Hepatic stellate cell (primary cell): ENCODE measurements around the gene CAMK2A.

Experiments
- DNase-seq: peaks from one replicate; pipeline ENCODE4 v3.0.0; 2011; ENCODE audit warnings: low spot score

Gene CAMK2A

DNA sequence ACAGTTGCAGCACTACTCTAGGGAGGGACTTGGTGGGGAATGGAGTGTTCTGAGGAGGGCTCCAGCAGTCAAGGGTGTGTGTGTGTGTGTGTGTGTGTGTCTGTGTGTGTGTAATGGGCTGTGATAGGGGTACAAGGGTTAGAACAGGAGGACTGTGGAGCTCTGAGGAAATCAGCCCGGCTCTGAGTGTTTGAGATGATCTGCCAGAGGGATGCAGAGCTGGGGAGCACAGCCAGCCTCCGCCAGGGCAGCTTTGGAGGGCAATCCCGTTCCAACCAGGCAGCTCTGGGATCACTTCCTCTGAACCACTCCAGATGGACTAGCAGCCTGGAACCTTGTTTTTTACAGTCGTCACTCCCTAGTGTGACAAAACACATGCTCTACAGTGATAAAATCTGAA is 102.7 kb downstream of the CAMK2A start:
- DNase-seq = no peak

DNA sequence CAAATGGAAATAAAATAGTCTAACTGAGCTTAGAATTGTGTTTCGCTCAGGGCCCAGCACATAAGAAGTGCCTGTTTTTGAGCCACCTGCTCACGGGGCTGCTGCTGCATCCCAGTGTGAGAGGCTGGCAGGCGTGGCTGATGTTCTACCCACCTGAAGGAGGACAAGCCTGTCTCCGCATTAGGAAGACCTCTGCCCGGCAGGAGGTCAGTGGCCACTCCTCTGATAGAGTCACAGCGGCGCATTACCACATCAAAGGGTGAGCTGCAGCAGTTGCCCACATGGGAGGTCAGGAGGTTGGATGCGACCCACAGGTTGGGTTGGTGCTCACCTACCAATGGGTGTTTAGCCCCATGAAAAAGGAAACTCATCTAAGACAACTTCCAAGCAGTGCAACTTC is 103.4 kb downstream of the CAMK2A start:
- no peak for DNase-seq

DNA sequence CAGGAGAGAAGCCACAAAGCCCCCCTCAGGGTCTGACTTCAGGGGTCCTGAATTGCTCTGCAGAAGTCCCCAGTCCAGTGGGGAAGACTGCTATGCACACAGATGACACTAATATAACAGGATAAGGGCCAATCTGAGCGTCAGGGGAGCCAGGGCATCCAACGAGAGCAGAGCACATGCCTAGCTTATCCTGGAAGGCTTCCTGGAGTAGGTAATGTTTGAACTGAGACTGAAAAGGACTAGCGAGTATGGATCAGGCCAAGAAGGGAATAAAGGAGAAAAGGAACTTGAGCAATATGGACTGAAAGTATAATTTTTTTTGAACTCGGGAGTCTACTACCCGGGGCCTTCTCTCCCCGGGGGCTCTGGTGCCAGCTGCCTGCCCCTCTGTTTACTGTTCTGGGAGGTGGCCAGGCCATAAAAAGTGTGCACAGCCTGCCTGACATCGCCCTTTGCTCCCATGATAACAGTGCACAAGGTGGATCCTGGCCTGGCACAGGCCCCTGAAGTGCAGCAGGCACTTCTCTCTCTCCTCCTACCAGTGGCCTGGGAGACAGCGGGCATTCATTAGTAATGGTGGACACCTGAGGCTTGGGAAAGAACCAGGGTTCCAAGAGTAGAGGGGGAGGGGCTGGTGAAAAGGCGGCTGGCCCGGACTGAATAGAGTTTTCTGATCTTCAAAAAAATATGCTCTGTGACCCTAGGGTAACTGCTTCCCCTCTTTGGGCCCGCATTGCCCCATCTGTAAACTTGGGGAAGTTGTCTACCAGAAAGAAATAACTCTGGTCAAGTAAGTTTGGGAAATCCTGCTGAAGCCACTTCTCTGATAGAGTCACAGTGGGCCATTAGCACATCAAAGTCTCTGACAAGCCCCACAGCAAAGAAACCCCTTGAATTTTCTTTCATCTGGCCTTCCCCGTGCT is 104.3 kb downstream of the CAMK2A start:
- DNase-seq = no peak

DNA sequence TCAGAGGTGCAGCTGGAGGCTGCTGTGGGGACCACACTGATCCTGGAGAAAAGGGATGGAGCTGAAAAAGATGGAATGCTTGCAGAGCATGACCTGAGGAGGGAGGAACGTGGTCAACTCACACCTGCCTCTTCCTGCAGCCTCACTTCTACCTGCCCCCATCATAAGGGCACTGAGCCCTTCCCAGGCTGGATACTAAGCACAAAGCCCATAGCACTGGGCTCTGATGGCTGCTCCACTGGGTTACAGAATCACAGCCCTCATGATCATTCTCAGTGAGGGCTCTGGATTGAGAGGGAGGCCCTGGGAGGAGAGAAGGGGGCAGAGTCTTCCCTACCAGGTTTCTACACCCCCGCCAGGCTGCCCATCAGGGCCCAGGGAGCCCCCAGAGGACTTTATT is 105.6 kb downstream of the CAMK2A start:
- DNase-seq = no peak

DNA sequence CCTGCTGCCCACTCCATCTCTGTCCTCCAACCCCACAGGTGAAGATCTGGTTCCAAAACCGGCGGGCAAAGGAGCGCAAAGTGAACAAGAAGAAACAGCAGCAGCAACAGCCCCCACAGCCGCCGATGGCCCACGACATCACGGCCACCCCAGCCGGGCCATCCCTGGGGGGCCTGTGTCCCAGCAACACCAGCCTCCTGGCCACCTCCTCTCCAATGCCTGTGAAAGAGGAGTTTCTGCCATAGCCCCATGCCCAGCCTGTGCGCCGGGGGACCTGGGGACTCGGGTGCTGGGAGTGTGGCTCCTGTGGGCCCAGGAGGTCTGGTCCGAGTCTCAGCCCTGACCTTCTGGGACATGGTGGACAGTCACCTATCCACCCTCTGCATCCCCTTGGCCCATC is 106.1 kb downstream of the CAMK2A start:
- no peak for DNase-seq

DNA sequence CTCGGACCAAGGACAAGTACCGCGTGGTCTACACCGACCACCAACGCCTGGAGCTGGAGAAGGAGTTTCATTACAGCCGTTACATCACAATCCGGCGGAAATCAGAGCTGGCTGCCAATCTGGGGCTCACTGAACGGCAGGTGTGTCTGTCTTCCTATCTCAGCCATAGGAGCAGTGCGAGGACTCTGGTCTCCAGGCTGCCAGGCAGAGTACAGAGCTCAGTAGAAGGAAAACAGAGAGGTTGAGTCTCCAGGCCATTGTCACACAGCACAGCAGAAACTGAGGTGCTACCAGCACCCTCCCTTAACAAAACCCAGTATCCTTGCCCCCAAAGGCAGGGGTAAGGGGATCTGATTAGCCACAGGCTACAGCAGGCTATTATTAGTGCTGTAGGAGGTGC is 106.8 kb downstream of the CAMK2A start:
- DNase-seq = no peak

DNA sequence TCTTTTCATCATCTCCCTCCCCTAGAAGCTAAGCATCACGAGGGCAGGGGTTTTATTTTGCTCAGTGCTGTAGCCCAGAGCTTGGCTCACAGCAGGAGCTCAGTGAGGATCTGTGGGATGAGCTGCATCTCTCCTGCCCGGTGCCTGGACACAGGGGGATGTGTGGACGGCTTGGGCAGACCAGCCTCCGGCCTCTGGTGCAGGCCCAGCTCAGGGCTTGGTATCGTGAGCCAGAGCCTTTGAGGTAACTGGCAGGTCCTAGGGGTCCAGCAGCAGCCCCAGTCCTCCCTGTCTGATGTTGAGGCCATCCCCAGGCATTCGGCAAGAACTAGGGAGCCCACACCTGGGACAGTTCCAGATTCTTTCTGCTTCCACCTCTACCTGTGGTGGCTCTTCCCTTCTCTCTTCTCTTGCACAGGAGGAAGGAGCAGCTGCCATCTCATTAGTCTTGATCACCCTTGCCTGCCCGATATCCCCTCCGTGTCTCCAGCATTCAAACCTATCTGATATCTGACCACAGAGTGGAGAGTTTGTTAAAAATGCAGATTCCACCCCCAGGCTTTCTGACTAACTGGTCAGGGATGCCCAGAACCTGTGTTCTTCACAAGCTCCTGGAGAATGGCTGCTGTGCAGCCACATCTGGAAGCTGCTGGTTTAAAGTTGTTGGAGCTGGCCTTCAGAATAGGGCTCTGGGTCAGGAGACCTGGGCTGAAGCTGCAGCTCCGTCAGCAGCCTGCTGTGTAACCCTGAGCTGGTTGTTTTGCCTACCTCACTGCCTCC is 107.6 kb downstream of the CAMK2A start:
- DNase-seq = no peak

DNA sequence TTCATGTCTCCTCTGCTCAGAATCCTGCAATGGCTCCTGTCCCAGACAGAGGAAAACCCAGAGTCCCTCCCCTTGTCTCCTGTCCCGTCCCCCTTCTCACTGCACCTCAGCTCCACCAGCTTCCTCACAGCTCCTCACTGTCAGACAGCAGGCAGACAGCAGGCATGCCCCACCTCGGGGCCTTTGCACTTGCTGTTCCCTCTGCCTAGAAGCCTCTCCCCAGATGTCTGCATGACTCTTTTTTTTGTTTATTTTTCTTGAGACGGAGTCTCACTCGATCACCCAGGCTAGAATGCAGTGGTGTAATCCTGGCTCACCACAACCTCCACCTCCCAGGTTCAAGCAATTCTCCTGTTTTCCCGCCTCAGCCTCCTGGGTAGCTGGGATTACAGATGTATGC is 108.5 kb downstream of the CAMK2A start:
- peak; percentile 61 for DNase-seq

DNA sequence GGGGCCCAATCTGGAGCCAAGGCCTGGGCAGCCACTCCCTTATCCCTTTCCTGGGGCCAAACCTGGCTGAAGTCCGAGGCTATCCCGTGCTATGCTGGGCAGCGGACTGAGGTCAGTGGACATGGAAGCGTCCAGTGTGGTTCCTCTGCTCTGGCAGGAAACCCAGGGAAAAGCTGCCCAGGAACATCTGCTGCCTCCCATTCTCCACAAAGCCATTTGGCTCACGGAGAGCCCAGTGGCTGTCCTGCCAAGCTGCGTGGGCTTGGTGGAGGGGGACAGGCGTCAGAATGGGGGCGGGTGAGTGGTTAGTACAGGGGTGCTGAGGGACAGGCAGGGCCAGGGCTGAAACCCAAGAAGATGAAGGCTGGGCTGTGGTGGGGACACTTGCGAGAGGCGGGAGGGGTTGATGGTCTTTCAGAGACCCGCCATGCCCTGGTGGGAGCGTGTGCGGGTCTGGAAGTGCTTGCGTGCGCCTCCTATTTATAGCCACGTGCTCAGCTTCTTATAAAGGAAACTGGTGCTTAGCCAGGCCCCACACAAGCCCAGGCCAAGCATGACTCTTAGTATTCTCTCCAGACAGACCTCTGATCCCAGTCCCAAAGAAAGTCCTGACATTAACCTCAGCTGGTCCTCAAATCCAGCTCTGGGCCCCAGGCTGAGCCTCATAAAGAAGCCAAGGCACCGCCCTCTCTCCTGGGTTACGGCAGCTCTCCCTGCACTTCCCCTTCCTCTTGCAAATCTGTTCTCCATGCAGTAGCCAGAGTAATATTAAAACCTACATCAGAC is 109.1 kb downstream of the CAMK2A start:
- DNase-seq = no peak

DNA sequence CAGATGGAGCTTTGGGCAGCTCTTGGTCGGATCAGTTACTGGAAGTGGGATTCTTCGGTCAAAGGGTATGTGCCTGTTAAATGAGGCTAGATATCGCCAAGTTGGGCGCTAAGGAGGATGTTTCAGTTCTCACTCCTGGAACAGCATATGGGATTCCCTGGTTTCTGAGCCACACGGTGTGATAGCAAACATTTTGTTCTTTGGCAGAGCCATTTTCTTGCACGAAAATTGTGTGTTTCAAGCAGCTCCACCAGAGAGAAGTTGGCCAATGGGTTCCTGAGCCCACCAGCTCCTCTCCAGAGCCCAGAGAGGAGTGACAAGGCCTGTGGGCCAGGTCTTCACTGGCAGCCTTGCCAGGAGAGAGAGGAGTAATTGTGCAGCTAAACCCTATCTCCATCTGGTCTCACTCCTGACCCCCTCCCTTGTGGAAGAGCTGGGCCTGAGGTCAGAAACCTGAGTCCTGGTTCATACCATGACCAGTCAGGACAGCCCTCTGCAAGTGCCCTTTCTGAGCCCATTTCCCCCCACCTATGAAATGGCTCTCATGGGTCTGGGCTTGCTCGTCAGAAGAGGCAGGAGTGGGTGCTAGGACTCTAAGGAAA is 110.5 kb downstream of the CAMK2A start:
- DNase-seq = no peak

DNA sequence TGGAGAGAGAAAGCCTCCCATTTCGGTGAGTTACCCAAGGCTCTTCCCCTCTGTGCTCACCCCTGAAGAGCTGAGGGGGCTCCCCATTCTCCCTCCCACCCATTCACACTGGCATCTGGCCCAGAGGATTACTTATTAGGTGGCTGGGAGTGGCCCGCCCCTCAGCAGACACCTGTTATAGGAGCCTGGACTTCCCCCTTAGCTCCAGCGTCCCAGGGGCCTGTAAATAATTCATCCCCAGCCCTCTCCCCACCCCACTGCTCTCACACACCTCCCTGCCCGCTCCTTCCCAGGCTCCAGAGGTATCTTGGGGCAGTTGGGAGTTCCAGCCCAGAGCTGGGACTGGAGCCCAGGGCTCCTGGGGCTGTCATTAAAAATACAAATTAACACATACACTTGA is 111.3 kb downstream of the CAMK2A start:
- DNase-seq = no peak

DNA sequence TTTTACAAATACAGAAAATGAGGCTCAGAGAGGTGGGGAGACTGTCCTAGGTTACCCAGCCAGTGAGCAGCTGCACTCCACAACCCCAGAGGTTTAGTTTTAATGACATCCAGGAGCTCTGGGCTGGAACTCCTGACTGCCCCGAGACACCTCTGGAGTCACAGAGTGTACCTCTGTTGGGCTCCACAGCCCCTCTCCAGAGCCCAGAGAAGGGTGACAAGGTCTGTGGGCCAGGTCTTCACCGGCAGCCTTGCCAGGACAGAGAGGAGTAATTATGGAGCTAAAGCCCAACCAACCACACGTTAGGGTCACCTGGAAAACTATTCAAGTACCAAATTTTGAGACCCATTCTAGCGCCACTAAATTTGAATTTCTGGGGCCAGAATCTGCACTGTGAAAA is 111.9 kb downstream of the CAMK2A start:
- no peak for DNase-seq

DNA sequence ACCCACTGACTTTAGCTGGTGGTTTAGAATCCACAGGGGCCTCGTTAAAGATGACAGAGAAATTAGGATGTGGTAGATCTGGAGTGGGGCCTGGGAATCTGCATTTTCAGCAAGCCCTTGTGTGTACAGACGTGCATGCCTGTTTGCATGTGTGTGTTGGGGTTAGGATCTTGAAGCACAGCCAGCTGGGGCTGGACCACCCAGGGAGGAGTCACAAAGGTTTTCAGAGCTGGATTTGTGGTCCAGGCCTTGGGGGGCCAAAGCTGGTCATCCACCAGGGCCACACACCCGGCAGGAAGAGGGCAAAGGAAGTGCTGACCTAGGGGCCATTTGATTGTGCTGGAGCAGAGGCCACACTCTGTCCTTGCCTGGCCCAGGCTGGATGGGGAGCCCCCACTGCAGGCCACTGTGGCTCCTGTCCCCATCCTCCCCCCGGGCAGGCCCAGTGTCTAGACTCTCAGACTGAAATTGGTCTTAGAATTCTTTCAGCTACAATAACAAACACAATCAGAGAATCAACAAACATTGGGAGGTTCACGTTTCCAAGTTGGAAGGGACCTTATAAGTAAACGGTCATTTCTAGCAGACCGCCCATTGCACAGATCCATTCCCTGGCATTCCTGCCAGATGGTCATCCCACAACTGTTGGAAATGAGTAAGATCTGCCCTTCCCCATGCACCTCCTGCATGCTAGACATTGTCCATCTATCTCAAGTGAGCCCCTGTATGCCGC is 112.7 kb downstream of the CAMK2A start:
- peak; percentile 65 for DNase-seq

DNA sequence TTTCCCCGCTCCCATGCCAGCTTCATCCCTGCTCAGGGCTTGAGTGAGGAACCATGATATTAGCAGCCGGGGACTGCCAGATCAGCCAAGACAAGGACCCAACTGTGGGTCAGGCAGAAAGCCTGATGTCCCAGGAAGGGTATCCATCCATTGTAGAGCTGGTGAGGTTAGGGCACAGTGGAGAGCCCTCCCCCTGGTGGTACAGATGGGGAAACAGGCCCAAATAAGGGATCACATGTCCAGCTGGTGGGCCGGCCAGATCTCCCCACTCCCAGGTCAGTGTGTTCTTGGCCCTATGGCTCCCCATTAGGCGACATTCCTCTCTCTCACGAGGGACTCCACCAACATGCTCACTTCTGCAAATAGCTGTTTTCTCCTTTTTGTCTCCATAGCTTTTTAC is 114.0 kb downstream of the CAMK2A start:
- DNase-seq = no peak

DNA sequence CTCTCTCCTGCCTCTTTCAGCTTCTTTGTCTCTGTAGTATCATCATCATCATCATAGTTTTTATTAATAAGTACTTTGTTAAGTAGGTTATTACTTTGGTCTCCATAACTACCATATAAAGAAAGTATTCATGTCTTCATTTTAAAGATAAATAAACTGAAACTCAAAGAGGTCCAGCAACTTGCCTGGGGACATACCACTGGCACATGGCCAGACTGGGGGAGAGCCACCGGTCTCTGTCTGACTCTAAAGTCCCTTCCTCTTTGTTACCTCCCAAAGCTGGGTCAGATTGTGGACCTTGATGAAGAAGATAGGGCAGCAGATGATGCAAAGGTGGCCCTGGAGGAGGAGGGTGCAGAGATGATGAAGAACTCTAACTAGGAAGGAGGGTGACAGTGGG is 114.5 kb downstream of the CAMK2A start:
- DNase-seq = no peak

DNA sequence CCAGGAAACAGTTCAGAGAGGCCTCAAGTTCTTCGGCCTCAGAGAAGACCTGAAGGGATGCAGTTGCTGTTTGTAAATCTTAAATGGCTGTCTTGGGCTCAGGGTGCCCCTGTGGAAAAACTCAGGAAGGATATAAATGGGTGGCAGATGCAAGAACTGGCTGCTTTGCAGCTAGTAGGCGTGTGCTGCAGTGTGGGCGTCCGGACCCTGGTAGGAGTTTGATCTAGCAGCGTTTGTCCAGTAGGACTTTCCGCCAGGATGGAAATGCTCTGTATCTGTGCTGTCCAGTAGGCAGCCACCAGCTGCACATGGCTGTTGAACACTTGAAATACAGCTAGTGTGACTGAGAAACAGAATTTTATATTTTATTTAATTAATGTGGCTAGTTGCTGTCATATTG is 115.3 kb downstream of the CAMK2A start:
- DNase-seq = no peak

DNA sequence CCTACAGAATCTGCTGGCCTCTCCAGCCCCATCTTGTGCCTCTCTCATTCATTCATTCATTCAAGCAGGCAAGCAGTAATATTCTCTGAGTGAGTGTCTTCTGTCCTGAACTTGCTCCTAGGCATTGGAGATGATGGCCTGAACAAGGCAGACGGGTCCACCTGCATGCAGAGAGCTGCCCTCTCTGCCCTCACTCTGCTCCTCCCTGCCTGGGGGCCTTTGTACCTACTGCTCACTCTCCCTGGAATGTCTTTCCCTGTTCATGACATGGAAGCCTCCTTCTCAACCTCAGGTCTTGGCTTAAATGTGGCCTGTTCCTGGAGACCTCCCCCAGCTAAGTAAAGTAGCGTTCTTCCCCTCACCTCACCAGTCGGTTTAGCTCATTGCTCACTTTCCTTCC is 116.4 kb downstream of the CAMK2A start:
- no peak for DNase-seq

DNA sequence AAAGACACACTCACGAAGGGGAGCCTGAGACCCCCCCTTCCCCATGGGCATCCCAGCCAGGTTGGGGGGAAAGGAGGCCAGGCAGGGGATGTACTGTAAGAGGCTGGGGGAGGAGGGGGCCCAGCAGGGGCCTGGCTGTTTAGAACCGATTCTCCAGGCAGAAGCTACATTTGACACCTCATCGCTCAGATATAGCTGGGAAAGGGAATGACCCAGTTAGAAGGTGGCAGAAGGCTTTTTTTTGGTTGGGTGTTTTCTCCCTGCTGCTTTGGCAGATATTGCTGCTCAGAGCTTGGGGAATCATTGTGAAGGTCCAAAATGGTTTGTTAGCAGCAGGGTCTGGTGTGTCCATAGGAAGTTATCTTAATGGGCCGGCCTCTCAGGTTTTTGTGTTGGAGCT is 117.0 kb downstream of the CAMK2A start:
- DNase-seq = no peak

DNA sequence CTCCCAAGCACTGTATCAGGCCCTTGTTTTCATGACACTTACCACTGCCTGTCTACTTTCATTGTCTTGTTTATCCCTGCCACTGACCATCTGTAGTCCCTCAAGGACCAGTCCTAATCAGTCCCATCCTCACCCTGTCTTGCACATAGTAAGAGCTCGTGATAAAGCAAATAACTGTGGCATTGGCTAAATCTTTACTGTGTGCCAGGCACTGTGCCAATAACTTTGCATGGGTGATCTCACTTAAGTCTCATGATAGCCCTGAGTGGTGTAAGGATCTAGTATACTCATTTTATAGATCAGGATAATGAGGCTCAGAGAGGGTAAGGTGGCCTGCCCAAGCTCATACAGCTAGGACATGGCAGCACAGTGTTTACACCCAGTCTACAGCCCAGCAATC is 117.4 kb downstream of the CAMK2A start:
- no peak for DNase-seq
